ENCODE data around the gene ABHD12.

DNA sequence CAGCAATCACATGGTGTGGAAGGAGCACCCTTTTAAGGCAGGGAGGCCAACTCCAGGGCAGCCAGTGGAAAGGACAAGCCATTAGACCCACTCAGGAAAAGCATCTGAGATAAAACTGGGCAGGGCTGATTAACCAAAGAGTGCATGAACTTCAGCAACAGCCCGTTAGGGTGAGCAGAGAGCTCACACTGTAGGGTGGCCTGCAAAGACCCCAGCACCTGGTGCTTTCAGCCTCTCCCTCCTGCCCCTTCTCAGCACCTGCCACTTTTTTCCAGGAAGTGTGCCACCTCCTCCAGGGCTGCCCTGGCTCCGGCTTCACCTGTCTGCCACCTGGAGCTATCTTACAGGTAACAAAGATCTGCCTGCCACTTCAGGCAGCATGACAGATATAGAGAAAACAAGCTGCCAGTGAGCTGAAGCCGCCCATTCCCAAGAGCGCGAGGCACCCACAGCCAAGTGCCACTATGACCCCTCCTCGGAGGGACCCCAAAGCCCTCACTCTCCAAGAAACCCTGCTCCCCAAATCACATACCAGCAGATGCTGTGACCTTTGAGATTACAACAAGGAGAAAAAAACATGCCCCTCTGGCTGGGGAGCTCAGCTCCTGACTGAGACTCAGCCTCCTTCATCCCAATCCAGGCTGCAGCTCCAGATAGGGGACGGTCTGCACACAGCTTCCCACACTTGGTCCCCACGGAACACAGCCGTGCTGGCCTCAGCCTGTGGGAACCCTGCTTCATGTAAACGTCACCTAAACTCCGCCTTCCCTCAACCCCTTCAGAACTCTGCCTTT lies 71.2 kb downstream of the ABHD12 start:
- TF ChIP-seq, protein P1, sequence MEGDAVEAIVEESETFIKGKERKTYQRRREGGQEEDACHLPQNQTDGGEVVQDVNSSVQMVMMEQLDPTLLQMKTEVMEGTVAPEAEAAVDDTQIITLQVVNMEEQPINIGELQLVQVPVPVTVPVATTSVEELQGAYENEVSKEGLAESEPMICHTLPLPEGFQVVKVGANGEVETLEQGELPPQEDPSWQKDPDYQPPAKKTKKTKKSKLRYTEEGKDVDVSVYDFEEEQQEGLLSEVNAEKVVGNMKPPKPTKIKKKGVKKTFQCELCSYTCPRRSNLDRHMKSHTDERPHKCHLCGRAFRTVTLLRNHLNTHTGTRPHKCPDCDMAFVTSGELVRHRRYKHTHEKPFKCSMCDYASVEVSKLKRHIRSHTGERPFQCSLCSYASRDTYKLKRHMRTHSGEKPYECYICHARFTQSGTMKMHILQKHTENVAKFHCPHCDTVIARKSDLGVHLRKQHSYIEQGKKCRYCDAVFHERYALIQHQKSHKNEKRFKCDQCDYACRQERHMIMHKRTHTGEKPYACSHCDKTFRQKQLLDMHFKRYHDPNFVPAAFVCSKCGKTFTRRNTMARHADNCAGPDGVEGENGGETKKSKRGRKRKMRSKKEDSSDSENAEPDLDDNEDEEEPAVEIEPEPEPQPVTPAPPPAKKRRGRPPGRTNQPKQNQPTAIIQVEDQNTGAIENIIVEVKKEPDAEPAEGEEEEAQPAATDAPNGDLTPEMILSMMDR (IDR thresholded peaks at IDR 0.05) = no peak
- no peak for TF ChIP-seq POLR2A (IDR thresholded peaks at IDR 0.05)

Data from uterus (tissue), 2 donors.